ENCODE data around the gene NAB2. TPM values are rescaled to one million over a fixed set of nuclear protein-coding genes. Genes with fewer than 3 reads are reported as not detected.
A peak's percentile ranks its signal among the peaks of the same experiment; 100 is the strongest.

The NAB2 gene
- total RNA-seq, 4 donors from 2014 or later = 11.8 to 48.0 (median 16.1) TPM

DNA sequence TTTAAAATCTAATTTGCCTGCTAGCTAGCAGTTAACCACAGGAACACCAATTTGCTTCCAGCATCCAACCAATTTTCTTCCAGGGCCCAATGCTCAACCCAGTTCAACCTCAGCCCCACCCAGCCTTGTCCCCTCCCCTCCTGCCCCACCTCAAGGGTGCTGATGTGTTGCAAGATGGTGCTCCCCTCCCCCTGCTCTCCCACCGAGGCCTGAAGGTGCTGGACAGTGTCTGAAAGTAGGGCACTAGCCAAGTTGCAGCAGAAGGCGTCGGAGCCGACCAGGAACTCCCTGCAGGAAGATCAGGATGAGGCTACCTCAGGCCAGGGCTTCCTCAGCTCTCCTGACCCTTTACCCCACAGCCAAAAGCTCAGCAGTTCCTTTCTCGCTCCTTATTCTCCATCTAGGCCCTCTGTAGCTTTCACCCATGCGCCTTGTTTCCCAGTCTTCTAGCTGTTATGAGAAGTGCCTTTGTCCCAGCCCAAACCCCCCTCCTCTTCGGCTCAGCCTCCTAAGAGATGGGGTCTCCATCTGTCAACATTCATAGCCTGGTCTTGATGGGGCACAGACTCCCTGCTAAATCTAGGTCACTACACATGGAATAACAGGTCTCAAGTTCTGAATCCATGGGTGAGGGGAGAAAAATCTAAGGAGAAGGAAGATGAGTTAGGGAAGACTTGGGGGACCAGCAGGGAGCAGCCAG is 18.7 kb downstream of the NAB2 start:
- Histone ChIP-seq H3K27ac (no peak overlapping the region), H3K27me3 (no peaks in the 10 kb centered on the region), H3K4me1 (peaks cover 7 to 26% of the 10 kb centered on the region in 2 donors), H3K36me3 (peaks cover 20 to 30% of the 10 kb centered on the region in 2 donors), H3K9me3 (no peaks in the 10 kb centered on the region), H3K4me3 (replicated peaks in 1 of 3) (no peak overlapping the region)
- TF ChIP-seq POLR2A (IDR thresholded peaks at IDR 0.05) (no peak), CTCF (IDR thresholded peaks at IDR 0.05) (no peak)
- intact Hi-C loops (cut with DNase I) = no loop called here
- no peak for DNase-seq
- 64 to 76% methylated on average over 7 of the region's 7 CpGs for WGBS, 2 donors

- no peaks in the 10 kb centered on the region for H3K9me3 ChIP-seq
- WGBS, 2 donors = 56 to 64% methylated on average over 7 of the region's 7 CpGs
- peak overlapping the region in 1 of 3 donors; percentile 74 for H3K4me3 ChIP-seq (replicated peaks in 1 of 3)
- H3K4me1 ChIP-seq = peaks cover 7 to 27% of the 10 kb centered on the region in 2 donors
- peak overlapping the region; percentile 96 to 99 (median 99) for H3K27ac ChIP-seq
- no peak for TF ChIP-seq CTCF (IDR thresholded peaks at IDR 0.05)
- no peak for TF ChIP-seq POLR2A (IDR thresholded peaks at IDR 0.05)
- intact Hi-C loops (cut with DNase I) = loop anchor here (5.0 to 10.0 kb wide), 2 partner anchors 42 to 105 kb away; partner anchors contain the start of gene ZBTB39
- no peak for DNase-seq
- no peaks in the 10 kb centered on the region for H3K27me3 ChIP-seq
- H3K36me3 ChIP-seq = peaks cover 15 to 25% of the 10 kb centered on the region in 2 donors
Observed at GRCh38 chr12:57109207-57110103, 20.5 kb downstream of the NAB2 start.

DNA sequence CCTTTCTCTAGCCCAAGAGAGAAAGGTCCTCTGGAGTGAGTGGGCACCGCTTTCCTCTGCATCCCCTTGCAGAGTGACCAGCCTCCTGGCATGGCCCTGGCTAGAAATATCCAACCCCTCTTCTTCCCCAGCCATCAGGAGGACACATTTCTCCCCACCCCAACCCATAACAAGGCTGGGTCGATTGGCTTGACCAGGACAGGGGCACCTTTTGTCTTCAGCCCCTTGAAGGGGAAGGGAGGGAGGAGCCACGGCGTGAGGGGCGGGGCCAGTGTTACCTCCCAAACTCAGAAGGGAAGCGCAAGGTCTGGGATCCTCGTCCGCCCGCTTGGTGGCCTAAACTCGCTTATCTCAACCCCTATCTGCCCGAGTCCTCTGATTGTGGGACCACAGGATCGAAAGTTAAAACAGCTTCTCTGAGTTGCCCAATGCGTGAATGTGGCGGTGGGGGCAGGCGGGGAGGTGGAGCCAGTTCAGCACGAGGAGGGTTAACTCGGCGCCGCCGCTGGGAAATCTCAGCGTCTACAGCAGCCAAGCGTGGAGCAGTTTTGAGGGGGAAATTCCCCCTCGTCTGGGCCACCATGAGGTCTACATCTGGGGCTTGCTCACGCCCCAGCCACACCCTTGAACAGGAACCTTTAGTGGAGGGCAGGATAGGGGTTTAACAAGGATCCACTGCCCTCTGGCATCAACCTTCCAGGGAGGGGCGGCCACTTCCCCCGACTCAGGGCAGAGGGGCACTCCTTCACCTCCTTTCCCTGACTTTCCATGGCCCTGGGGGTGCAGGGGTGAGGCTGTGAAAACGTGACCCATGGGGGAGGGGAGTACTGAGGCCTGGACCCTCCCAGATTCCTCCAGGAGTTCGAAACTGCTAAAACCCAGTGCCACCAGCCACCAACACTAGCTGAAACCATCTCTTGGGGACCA is 21.5 kb downstream of the NAB2 start:
- H3K4me1 ChIP-seq = peaks cover 7 to 27% of the 10 kb centered on the region in 2 donors

More for the DNA sequence above, 21.5 kb downstream of the NAB2 start:
- TF ChIP-seq CTCF (IDR thresholded peaks at IDR 0.05) (peak in 1 of 6 experiments; percentile 12), POLR2A (IDR thresholded peaks at IDR 0.05) (peak; percentile 35 to 70)
- Histone ChIP-seq H3K9me3 (no peaks in the 10 kb centered on the region), H3K27ac (peak overlapping the region; percentile 96 to 99 (median 99)), H3K27me3 (no peaks in the 10 kb centered on the region), H3K4me3 (replicated peaks in 1 of 3) (peak overlapping the region; percentile 22 to 74 (median 47)), H3K36me3 (peaks cover 11 to 18% of the 10 kb centered on the region in 2 donors)
- peak; percentile 72 to 75 for DNase-seq
- intact Hi-C loops (cut with DNase I) = loop anchor here (5.0 to 10.0 kb wide), 2 partner anchors 43 to 106 kb away; partner anchors contain the start of gene ZBTB39
- 6% methylated on average over 15 to 18 of the region's 28 CpGs for WGBS, 2 donors

Measured in thyroid gland (tissue), 4 donors.